ENCODE data around the gene TEX12.
A peak's percentile ranks its signal among the peaks of the same experiment; 100 is the strongest.

TEX12 gene

GRCh38 chr11:112127056-112127455 is 40.1 kb upstream of the TEX12 start:
- no peak overlapping the region for H3K27ac ChIP-seq
- no peaks in the 10 kb centered on the region for H3K36me3 ChIP-seq (ENCODE audit: insufficient read depth)
- H2AFZ ChIP-seq (ENCODE audit: low read depth): no peak overlapping the region
- peaks cover 35% of the 10 kb centered on the region for H3K4me1 ChIP-seq (ENCODE audit: low read depth, poor library complexity, severe bottlenecking)
- H4K20me1 ChIP-seq (ENCODE audit: insufficient read depth): no peaks in the 10 kb centered on the region
- TF ChIP-seq CTCF (conservative IDR thresholded peaks at IDR 0.05; ENCODE audit: low read depth, low read length): no peak
- no peak overlapping the region for H3K4me2 ChIP-seq
- no peaks in the 10 kb centered on the region for H3K79me2 ChIP-seq (ENCODE audit: insufficient read depth, low read depth)
- no peaks in the 10 kb centered on the region for H3K27me3 ChIP-seq (ENCODE audit: insufficient read depth, low read depth)
- no peak overlapping the region for H3K9ac ChIP-seq
- no peak overlapping the region for H3K4me3 ChIP-seq (IDR thresholded peaks at IDR 0.05; ENCODE audit: insufficient read depth, low read depth, low read length)

GRCh38 chr11:112128483-112129121 is 38.6 kb upstream of the TEX12 start:
- Histone ChIP-seq H4K20me1 (ENCODE audit: insufficient read depth) (no peaks in the 10 kb centered on the region), H2AFZ (ENCODE audit: low read depth) (no peak overlapping the region), H3K79me2 (ENCODE audit: insufficient read depth, low read depth) (no peaks in the 10 kb centered on the region), H3K4me2 (0 out of 2 replicates have a peak overlapping the region, but pooled peaks have one; percentile 25), H3K4me3 (IDR thresholded peaks at IDR 0.05; ENCODE audit: insufficient read depth, low read depth, low read length) (no peak overlapping the region), H3K27ac (no peak overlapping the region), H3K4me1 (ENCODE audit: low read depth, poor library complexity, severe bottlenecking) (peaks cover 50% of the 10 kb centered on the region), H3K27me3 (ENCODE audit: insufficient read depth, low read depth) (no peaks in the 10 kb centered on the region), H3K9ac (no peak overlapping the region), H3K36me3 (ENCODE audit: insufficient read depth) (no peaks in the 10 kb centered on the region)
- no peak for TF ChIP-seq CTCF (conservative IDR thresholded peaks at IDR 0.05; ENCODE audit: low read depth, low read length)

GRCh38 chr11:112129656-112130055 is 37.5 kb upstream of the TEX12 start:
- Histone ChIP-seq H3K4me1 (ENCODE audit: low read depth, poor library complexity, severe bottlenecking) (peaks cover 55% of the 10 kb centered on the region), H3K36me3 (ENCODE audit: insufficient read depth) (no peaks in the 10 kb centered on the region), H3K27me3 (ENCODE audit: insufficient read depth, low read depth) (no peaks in the 10 kb centered on the region), H2AFZ (ENCODE audit: low read depth) (no peak overlapping the region), H3K9ac (no peak overlapping the region), H4K20me1 (ENCODE audit: insufficient read depth) (no peaks in the 10 kb centered on the region), H3K4me3 (IDR thresholded peaks at IDR 0.05; ENCODE audit: insufficient read depth, low read depth, low read length) (no peak overlapping the region), H3K4me2 (no peak overlapping the region), H3K79me2 (ENCODE audit: insufficient read depth, low read depth) (no peaks in the 10 kb centered on the region), H3K27ac (no peak overlapping the region)
- TF ChIP-seq CTCF (conservative IDR thresholded peaks at IDR 0.05; ENCODE audit: low read depth, low read length): no peak

- TF ChIP-seq CTCF (conservative IDR thresholded peaks at IDR 0.05; ENCODE audit: low read depth, low read length): no peak
- 0 out of 2 replicates have a peak overlapping the region, but pooled peaks have one; percentile 2 for H2AFZ ChIP-seq (ENCODE audit: low read depth)
- peak overlapping the region; percentile 86 for H3K27ac ChIP-seq
- no peak overlapping the region for H3K9ac ChIP-seq
- peak overlapping the region; percentile 38; the same call in 1 of the 2 replicates for H3K4me2 ChIP-seq
- H3K79me2 ChIP-seq (ENCODE audit: insufficient read depth, low read depth): no peaks in the 10 kb centered on the region
- no peaks in the 10 kb centered on the region for H3K27me3 ChIP-seq (ENCODE audit: insufficient read depth, low read depth)
- H3K4me1 ChIP-seq (ENCODE audit: low read depth, poor library complexity, severe bottlenecking): peaks cover 55% of the 10 kb centered on the region
- H3K36me3 ChIP-seq (ENCODE audit: insufficient read depth): no peaks in the 10 kb centered on the region
- H4K20me1 ChIP-seq (ENCODE audit: insufficient read depth): no peaks in the 10 kb centered on the region
- H3K4me3 ChIP-seq (IDR thresholded peaks at IDR 0.05; ENCODE audit: insufficient read depth, low read depth, low read length): no peak overlapping the region
Measured at GRCh38 chr11:112132737-112133136, 34.4 kb upstream of the TEX12 start.
